ENCODE data around the gene PGK1.
"Not testable (repeated sequence)": the region's sequence is repeated elsewhere in the genome, so short reads cannot be mapped to it uniquely, and the experiment has no call there.

GRCh38 chrX:78081413-78081812 is 22.6 kb upstream of the PGK1 start:
- TF ChIP-seq, protein P1, sequence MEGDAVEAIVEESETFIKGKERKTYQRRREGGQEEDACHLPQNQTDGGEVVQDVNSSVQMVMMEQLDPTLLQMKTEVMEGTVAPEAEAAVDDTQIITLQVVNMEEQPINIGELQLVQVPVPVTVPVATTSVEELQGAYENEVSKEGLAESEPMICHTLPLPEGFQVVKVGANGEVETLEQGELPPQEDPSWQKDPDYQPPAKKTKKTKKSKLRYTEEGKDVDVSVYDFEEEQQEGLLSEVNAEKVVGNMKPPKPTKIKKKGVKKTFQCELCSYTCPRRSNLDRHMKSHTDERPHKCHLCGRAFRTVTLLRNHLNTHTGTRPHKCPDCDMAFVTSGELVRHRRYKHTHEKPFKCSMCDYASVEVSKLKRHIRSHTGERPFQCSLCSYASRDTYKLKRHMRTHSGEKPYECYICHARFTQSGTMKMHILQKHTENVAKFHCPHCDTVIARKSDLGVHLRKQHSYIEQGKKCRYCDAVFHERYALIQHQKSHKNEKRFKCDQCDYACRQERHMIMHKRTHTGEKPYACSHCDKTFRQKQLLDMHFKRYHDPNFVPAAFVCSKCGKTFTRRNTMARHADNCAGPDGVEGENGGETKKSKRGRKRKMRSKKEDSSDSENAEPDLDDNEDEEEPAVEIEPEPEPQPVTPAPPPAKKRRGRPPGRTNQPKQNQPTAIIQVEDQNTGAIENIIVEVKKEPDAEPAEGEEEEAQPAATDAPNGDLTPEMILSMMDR (IDR thresholded peaks at IDR 0.05), result not testable (repeated sequence)
- TF ChIP-seq TEAD1 (CRISPR knock-in tag; IDR thresholded peaks at IDR 0.05); RELA (CRISPR knock-in tag; IDR thresholded peaks at IDR 0.05; ENCODE audit: borderline replicate concordance): not testable (repeated sequence)
- TF ChIP-seq, protein P2, sequence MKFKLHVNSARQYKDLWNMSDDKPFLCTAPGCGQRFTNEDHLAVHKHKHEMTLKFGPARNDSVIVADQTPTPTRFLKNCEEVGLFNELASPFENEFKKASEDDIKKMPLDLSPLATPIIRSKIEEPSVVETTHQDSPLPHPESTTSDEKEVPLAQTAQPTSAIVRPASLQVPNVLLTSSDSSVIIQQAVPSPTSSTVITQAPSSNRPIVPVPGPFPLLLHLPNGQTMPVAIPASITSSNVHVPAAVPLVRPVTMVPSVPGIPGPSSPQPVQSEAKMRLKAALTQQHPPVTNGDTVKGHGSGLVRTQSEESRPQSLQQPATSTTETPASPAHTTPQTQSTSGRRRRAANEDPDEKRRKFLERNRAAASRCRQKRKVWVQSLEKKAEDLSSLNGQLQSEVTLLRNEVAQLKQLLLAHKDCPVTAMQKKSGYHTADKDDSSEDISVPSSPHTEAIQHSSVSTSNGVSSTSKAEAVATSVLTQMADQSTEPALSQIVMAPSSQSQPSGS (CRISPR knock-in tag; IDR thresholded peaks at IDR 0.05; ENCODE audit: borderline replicate concordance, low read depth), result not testable (repeated sequence)
- TF ChIP-seq, protein P3, sequence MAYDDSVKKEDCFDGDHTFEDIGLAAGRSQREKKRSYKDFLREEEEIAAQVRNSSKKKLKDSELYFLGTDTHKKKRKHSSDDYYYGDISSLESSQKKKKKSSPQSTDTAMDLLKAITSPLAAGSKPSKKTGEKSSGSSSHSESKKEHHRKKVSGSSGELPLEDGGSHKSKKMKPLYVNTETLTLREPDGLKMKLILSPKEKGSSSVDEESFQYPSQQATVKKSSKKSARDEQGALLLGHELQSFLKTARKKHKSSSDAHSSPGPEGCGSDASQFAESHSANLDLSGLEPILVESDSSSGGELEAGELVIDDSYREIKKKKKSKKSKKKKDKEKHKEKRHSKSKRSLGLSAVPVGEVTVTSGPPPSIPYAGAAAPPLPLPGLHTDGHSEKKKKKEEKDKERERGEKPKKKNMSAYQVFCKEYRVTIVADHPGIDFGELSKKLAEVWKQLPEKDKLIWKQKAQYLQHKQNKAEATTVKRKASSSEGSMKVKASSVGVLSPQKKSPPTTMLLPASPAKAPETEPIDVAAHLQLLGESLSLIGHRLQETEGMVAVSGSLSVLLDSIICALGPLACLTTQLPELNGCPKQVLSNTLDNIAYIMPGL (CRISPR knock-in tag; IDR thresholded peaks at IDR 0.05), result not testable (repeated sequence)

Measured in WTC11 (cell line).